Ureter (tissue), 1 donor: Measurements from ENCODE around the gene KIF12. TPM values are rescaled to one million over a fixed set of nuclear protein-coding genes. Genes with fewer than 3 reads are reported as not detected.
"Not testable (repeated sequence)": the region's sequence is repeated elsewhere in the genome, so short reads cannot be mapped to it uniquely, and the experiment has no call there.

ENCODE experiments used
- DNase-seq: peaks from one replicate; pipeline ENCODE4 v3.0.0-alpha.2; 2020; ENCODE audit warnings: low spot score
- total RNA-seq: library from RNA; stranded (reverse); gene quantifications from one replicate; pipeline ENCODE4 v1.2.4, GENCODE V29; 2023
- donor health status: DM: yes; HTN: yes; CAD: no.

KIF12 gene
- total RNA-seq, 1 donor from 2014 or later: 6.4 TPM

- no peak for DNase-seq
These were observed 50.3 kb downstream of the KIF12 start for GRCh38 chr9:114048533-114049415.

DNA sequence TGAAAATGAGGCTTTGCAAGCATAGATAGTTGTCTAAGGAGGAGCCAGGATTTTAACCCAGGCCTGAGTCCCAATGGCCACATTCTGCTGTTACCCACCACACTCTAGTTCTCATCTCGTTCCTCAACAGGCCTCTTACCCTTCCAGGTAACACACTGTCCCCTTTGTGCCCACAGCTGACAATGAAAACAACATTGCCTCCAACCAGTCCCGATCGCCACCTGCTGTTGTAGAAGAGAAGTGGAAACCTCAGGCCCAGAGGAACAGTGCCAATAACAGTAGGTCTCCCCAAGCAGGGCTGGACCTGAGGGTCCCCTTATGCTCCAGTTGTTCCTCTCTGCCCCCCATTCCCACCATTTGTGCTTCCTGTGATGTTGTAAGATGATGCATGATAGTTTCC, 51.4 kb downstream of the KIF12 start:
- no peak for DNase-seq

DNA sequence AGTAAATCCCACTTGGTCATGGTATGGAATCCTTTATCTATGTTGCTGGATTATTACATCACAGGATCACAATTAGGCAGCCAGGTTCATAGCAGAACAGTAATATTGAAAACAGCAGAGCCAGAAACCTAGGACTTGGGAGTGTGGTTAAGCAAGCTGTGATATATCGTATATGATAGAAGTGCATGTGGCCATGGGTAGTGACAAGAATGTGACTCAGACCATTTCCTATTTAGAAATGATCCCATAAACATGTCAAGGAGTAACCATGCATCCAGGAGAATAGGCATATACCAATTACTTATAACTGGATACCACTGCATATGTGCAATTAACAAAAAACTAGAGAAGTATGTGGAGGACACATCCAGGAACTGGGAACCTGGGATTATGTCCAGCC, 52.2 kb downstream of the KIF12 start:
- DNase-seq: no peak

- DNase-seq: no peak
These were observed 52.8 kb downstream of the KIF12 start for GRCh38 chr9:114046237-114046755.

DNA sequence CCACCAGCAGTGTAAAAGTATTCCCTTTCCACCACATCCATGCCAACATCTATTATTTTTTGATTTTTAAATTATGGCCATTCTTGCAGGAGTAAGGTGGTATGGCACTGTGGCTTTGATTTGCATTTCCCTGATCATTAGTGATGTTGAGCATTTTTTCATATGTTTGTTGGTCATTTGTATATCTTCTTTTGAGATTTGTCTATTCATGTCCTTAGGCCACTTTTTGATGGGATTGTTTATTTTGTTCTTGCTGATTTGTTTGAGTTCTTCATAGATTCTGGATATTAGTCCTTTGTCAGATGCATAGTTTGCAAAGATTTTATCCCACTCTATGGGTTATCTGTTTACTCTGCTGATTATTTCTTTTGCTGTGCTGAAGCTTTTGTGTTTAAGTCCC, 55.4 kb downstream of the KIF12 start:
- not testable (repeated sequence) for DNase-seq

Other genes with a start within 250 kb of the KIF12 start
- 16.1 TPM for gene ZNF618, start 223.0 kb downstream of the KIF12 start, total RNA-seq
- 0.99 TPM for gene AMBP, start 21.0 kb downstream of the KIF12 start, total RNA-seq
- gene COL27A1, start 56.2 kb upstream of the KIF12 start, total RNA-seq: 59.2 TPM
- 3.3 TPM for gene ORM1, start 223.8 kb upstream of the KIF12 start, total RNA-seq
- gene ORM2, start 230.6 kb upstream of the KIF12 start, total RNA-seq: not detected